HCT116 (cell line): ENCODE data around the gene MED31. TPM values are rescaled to one million over a fixed set of nuclear protein-coding genes. Genes with fewer than 3 reads are reported as not detected.

ENCODE experiments used
- ATAC-seq: fragments of 200-7000 bp; cut with Tn5 transposase; 2 replicates; pipeline ENCODE4 v1.9.1; 2020; ENCODE audit warnings: mild to moderate bottlenecking, moderate library complexity
- BruUV-seq: library from RNA; stranded (reverse); fragments of 400-500 nt; replicated peaks from 2 replicates; lab custom pipeline; 2021; lab: Mats Ljungman, UMichigan
- CTCF ChIA-PET: fragments of 300-600 bp; sonication (Branson Sonifier 250); formaldehyde crosslinking; loops from one replicate; lab custom pipeline; 2021; ENCODE audit warnings: antibody characterized with exemption; lab: Charles Lee
- POLR2A ChIA-PET: fragments of 300-600, 350-600 bp; sonication (Branson Sonifier 250); formaldehyde crosslinking; loops from one replicate; lab custom pipeline; 2021; ENCODE audit warnings: antibody characterized with exemption; lab: Charles Lee
- RAD21 ChIA-PET, 2 experiments: fragments of 300-600 bp; sonication (Branson Sonifier 250); formaldehyde crosslinking; loops; one replicate each; lab custom pipeline; 2023; ENCODE audit warnings: low total read pairs in 2 of 2; ENCODE audit not compliant: uncharacterized antibody in 2 of 2, unreplicated experiment in 2 of 2, low non-redundant PET in 1 of 2; lab: Charles Lee
- DNase-seq: peaks from one replicate; pipeline ENCODE4 v3.0.0-alpha.2; 2010; ENCODE audit warnings: low read depth, low spot score
- H2AFZ ChIP-seq: fragments of 200-600 bp; shearing (Covaris generic), sonication (generic); 2 replicates; pipeline ENCODE4 v1.6.1; 2017; ENCODE audit warnings: low read depth, mixed run types, mixed read lengths, antibody characterized with exemption, low read length; ENCODE audit not compliant: poor library complexity, severe bottlenecking
- H3K27ac ChIP-seq: 2 replicates; pipeline ENCODE4 v1.5.1; 2012; ENCODE audit warnings: low read depth, low read length
- H3K27me3 ChIP-seq: fragments of 200-600 bp; sonication (generic); 2 replicates; pipeline ENCODE4 v1.6.1; 2016; ENCODE audit warnings: mixed run types, low read length, mixed read lengths; ENCODE audit not compliant: insufficient read depth
- H3K36me3 ChIP-seq, 2 experiments: fragments of 200-500 bp in 1 of 2; fragments of 200-600 bp in 1 of 2; sonication (Bioruptor generic) in 1 of 2; sonication (generic) in 1 of 2; 2 replicates each; pipeline versions ENCODE4 v1.5.1 to v1.6.1; 2014 to 2016; ENCODE audit warnings: low read length in 2 of 2, inconsistent platforms in 1 of 2, mixed read lengths in 1 of 2, mixed run types in 1 of 2; ENCODE audit not compliant: insufficient read depth in 2 of 2, control insufficient read depth in 1 of 2
- H3K4me1 ChIP-seq, 2 experiments: fragments of 200-600 bp in 1 of 2; sonication (generic) in 1 of 2; 2 replicates each; pipeline versions ENCODE4 v1.5.1 to v1.6.1; 2012 to 2017; ENCODE audit warnings: low read length in 2 of 2, inconsistent platforms in 1 of 2, mild to moderate bottlenecking in 1 of 2, mixed read lengths in 1 of 2, mixed run types in 1 of 2, moderate library complexity in 1 of 2; ENCODE audit not compliant: insufficient read depth in 2 of 2, control insufficient read depth in 1 of 2
- H3K4me2 ChIP-seq: fragments of 200-600 bp; sonication (generic); 2 replicates; pipeline ENCODE4 v1.6.1; 2017; ENCODE audit warnings: mixed run types, low read length, mixed read lengths
- H3K4me3 ChIP-seq, 2 experiments: fragments of 200-600 bp in 1 of 2; sonication (generic) in 1 of 2; replicated peaks in 1 of 2; 2 replicates each; pipeline ENCODE4 v1.5.1; 2011 to 2016; ENCODE audit warnings: low read length in 2 of 2, control low read depth in 1 of 2, low read depth in 1 of 2, mild to moderate bottlenecking in 1 of 2, mixed read lengths in 1 of 2, mixed run types in 1 of 2
- H3K79me2 ChIP-seq: fragments of 200-600 bp; sonication (generic); 2 replicates; pipeline ENCODE4 v1.6.1; 2017; ENCODE audit warnings: mild to moderate bottlenecking, mixed run types, low read length, moderate library complexity, mixed read lengths; ENCODE audit not compliant: insufficient read depth
- H3K9ac ChIP-seq: fragments of 200-600 bp; sonication (generic); 2 replicates; pipeline ENCODE4 v1.6.1; 2016; ENCODE audit warnings: low read length, mixed read lengths
- H3K9me2 ChIP-seq: fragments of 200-600 bp; sonication (generic), shearing (Covaris generic); 2 replicates; pipeline ENCODE4 v1.6.1; 2017; ENCODE audit warnings: mixed run types, mild to moderate bottlenecking, moderate library complexity; ENCODE audit not compliant: insufficient read depth
- H3K9me3 ChIP-seq, 2 experiments: fragments of 200-500 bp in 1 of 2; fragments of 200-600 bp in 1 of 2; sonication (Bioruptor generic) in 1 of 2; sonication (generic) in 1 of 2; 2 replicates each; pipeline ENCODE4 v1.6.1; 2014 to 2017; ENCODE audit warnings: low read length in 2 of 2, mixed read lengths in 2 of 2, inconsistent platforms in 1 of 2, low read depth in 1 of 2, mild to moderate bottlenecking in 1 of 2, mixed run types in 1 of 2, moderate library complexity in 1 of 2; ENCODE audit not compliant: control insufficient read depth in 1 of 2, insufficient read depth in 1 of 2
- H4K20me1 ChIP-seq: fragments of 200-600 bp; sonication (generic), shearing (Covaris generic); 2 replicates; pipeline ENCODE4 v1.6.1; 2017; ENCODE audit warnings: mixed run types, mild to moderate bottlenecking, moderate library complexity; ENCODE audit not compliant: insufficient read depth
- CBX3 ChIP-seq: IDR thresholded peaks from 2 replicates; pipeline ENCODE4 v1.6.1; 2012; ENCODE audit warnings: low read depth
- CEBPB ChIP-seq: IDR thresholded peaks from 2 replicates; pipeline ENCODE4 v1.6.1; 2012; ENCODE audit warnings: low read depth
- CTCF ChIP-seq, 3 experiments: fragments of 200-600 bp in 1 of 3; sonication (generic) in 1 of 3; IDR thresholded peaks in 2 of 3; conservative IDR thresholded peaks in 1 of 3; 2 replicates each; pipeline ENCODE4 v1.5.1; 2012 to 2017; ENCODE audit warnings: low read depth in 2 of 3, low read length in 2 of 3, antibody characterized with exemption in 1 of 3, borderline replicate concordance in 1 of 3, control low read depth in 1 of 3, mild to moderate bottlenecking in 1 of 3, mixed read lengths in 1 of 3, mixed run types in 1 of 3, moderate library complexity in 1 of 3; ENCODE audit not compliant: insufficient read depth in 1 of 3
- ELF1 ChIP-seq: IDR thresholded peaks from 2 replicates; pipeline ENCODE4 v1.6.1; 2012; ENCODE audit warnings: low read depth, borderline replicate concordance
- EZH2phosphoT487 ChIP-seq: fragments of 200-600 bp; IDR thresholded peaks from 2 replicates; pipeline ENCODE4 v1.6.1; 2018; ENCODE audit warnings: antibody characterized with exemption, borderline replicate concordance
- FOSL1 ChIP-seq: IDR thresholded peaks from 2 replicates; pipeline ENCODE4 v1.6.1; 2012; ENCODE audit warnings: low read depth
- JUND ChIP-seq: IDR thresholded peaks from 2 replicates; pipeline ENCODE4 v1.6.1; 2012
- POLR2A ChIP-seq: IDR thresholded peaks from 2 replicates; pipeline ENCODE4 v1.7.0; 2011; ENCODE audit warnings: borderline replicate concordance; ENCODE audit not compliant: insufficient read depth, insufficient read length; ENCODE audit errors: extremely low read depth
- SP1 ChIP-seq: IDR thresholded peaks from 2 replicates; pipeline ENCODE4 v1.6.1; 2012; ENCODE audit warnings: low read depth
- SRF ChIP-seq: IDR thresholded peaks from 2 replicates; pipeline ENCODE4 v1.6.1; 2012; ENCODE audit warnings: low read depth
- TCF7L2 ChIP-seq: IDR thresholded peaks from 2 replicates; pipeline ENCODE4 v1.7.0; 2011; ENCODE audit warnings: borderline replicate concordance, inconsistent platforms; ENCODE audit not compliant: insufficient read depth, insufficient read length; ENCODE audit errors: extremely low read depth
- YY1 ChIP-seq: IDR thresholded peaks from 2 replicates; pipeline ENCODE4 v1.6.1; 2011; ENCODE audit warnings: low read length, low read depth, moderate library complexity, mild to moderate bottlenecking; ENCODE audit not compliant: insufficient replicate concordance; ENCODE audit errors: extremely low read depth
- ZNF274 ChIP-seq: fragments of 200-500 bp; sonication (Bioruptor generic); IDR thresholded peaks from 2 replicates; pipeline ENCODE4 v1.6.1; 2014; ENCODE audit warnings: mild to moderate bottlenecking, low read depth, low read length, inconsistent platforms
- intact Hi-C: fragments of 100-400 bp; cut with micrococcal nuclease; formaldehyde crosslinking; loops from 2 replicates; pipeline ENCODE4 v1.10.0; 2022
- total RNA-seq: library from RNA; stranded (reverse); gene quantifications from one replicate; pipeline ENCODE4 v1.2.1, GENCODE V29; 2021; ENCODE audit not compliant: unreplicated experiment
- TF ChIP-seq, protein P1 (sequence below): IDR thresholded peaks from 2 replicates; pipeline ENCODE4 v1.6.1; 2012; ENCODE audit warnings: low read depth
- TF ChIP-seq, protein P2 (sequence below): IDR thresholded peaks from 2 replicates; pipeline ENCODE4 v1.6.1; 2011; ENCODE audit warnings: mild to moderate bottlenecking, low read length, moderate library complexity; ENCODE audit not compliant: insufficient replicate concordance; ENCODE audit errors: extremely low read depth

The MED31 gene
- total RNA-seq, 1 experiment from 2014 or later, result 20.3 TPM

- Histone ChIP-seq H3K4me1 (no peaks in the 10 kb centered on the region), H2AFZ (no peak overlapping the region), H3K27me3 (no peaks in the 10 kb centered on the region), H3K4me2 (no peak overlapping the region), H3K4me3 (no peak overlapping the region), H3K36me3 (no peaks in the 10 kb centered on the region), H4K20me1 (no peaks in the 10 kb centered on the region), H3K27ac (no peak overlapping the region), H3K9me2 (no peaks in the 10 kb centered on the region), H3K79me2 (no peaks in the 10 kb centered on the region), H3K9me3 (no peaks in the 10 kb centered on the region), H3K9ac (no peak overlapping the region)
- ChIA-PET RAD21 (no interaction called here), POLR2A (no interaction called here), CTCF (no interaction called here)
- no peak for TF ChIP-seq TCF7L2
- no peak for TF ChIP-seq ELF1
- TF ChIP-seq JUND, result no peak
- TF ChIP-seq, protein P1, sequence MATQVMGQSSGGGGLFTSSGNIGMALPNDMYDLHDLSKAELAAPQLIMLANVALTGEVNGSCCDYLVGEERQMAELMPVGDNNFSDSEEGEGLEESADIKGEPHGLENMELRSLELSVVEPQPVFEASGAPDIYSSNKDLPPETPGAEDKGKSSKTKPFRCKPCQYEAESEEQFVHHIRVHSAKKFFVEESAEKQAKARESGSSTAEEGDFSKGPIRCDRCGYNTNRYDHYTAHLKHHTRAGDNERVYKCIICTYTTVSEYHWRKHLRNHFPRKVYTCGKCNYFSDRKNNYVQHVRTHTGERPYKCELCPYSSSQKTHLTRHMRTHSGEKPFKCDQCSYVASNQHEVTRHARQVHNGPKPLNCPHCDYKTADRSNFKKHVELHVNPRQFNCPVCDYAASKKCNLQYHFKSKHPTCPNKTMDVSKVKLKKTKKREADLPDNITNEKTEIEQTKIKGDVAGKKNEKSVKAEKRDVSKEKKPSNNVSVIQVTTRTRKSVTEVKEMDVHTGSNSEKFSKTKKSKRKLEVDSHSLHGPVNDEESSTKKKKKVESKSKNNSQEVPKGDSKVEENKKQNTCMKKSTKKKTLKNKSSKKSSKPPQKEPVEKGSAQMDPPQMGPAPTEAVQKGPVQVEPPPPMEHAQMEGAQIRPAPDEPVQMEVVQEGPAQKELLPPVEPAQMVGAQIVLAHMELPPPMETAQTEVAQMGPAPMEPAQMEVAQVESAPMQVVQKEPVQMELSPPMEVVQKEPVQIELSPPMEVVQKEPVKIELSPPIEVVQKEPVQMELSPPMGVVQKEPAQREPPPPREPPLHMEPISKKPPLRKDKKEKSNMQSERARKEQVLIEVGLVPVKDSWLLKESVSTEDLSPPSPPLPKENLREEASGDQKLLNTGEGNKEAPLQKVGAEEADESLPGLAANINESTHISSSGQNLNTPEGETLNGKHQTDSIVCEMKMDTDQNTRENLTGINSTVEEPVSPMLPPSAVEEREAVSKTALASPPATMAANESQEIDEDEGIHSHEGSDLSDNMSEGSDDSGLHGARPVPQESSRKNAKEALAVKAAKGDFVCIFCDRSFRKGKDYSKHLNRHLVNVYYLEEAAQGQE, result no peak
- TF ChIP-seq CBX3, result no peak
- TF ChIP-seq ZNF274, result no peak
- no peak for TF ChIP-seq CEBPB
- no peak for TF ChIP-seq EZH2phosphoT487
- TF ChIP-seq CTCF (IDR thresholded peaks at IDR 0.05 in 2 of 3, conservative IDR thresholded peaks at IDR 0.05 in 1 of 3; ENCODE audit: borderline replicate concordance in 1 of 3, insufficient read depth in 1 of 3, low read depth in 2 of 3, low read length in 2 of 3), result no peak
- TF ChIP-seq SP1, result no peak
- no peak for TF ChIP-seq YY1
- TF ChIP-seq, protein P2, sequence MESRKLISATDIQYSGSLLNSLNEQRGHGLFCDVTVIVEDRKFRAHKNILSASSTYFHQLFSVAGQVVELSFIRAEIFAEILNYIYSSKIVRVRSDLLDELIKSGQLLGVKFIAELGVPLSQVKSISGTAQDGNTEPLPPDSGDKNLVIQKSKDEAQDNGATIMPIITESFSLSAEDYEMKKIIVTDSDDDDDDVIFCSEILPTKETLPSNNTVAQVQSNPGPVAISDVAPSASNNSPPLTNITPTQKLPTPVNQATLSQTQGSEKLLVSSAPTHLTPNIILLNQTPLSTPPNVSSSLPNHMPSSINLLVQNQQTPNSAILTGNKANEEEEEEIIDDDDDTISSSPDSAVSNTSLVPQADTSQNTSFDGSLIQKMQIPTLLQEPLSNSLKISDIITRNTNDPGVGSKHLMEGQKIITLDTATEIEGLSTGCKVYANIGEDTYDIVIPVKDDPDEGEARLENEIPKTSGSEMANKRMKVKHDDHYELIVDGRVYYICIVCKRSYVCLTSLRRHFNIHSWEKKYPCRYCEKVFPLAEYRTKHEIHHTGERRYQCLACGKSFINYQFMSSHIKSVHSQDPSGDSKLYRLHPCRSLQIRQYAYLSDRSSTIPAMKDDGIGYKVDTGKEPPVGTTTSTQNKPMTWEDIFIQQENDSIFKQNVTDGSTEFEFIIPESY, result no peak
- TF ChIP-seq POLR2A, result no peak
- no peak for TF ChIP-seq FOSL1
- TF ChIP-seq SRF, result no peak
- DNase-seq (no peak), ATAC-seq (no peak)
- intact Hi-C loops, result no loop called here
- no TSS peak for BruUV-seq
Measured at GRCh38 chr17:6682339-6682738, 30.9 kb upstream of the MED31 start.
